GM12875 (cell line): Measurements from ENCODE around the gene SERINC3.

Experiments used
- H3K4me3 ChIP-seq: one replicate; pipeline ENCODE4 v1.5.1; 2011; ENCODE audit warnings: low read depth, low read length, control low read depth
- CTCF ChIP-seq: IDR thresholded peaks from 2 replicates; pipeline ENCODE4 v1.5.1; 2011; ENCODE audit warnings: low read depth, mild to moderate bottlenecking, control low read depth, inconsistent platforms, low read length, moderate library complexity, borderline replicate concordance; ENCODE audit not compliant: insufficient read depth

The SERINC3 gene

GRCh38 chr20:44468044-44468782 is 53.7 kb downstream of the SERINC3 start:
- H3K4me3 ChIP-seq, result no peak overlapping the region
- no peak for TF ChIP-seq CTCF

- H3K4me3 ChIP-seq, result no peak overlapping the region
- no peak for TF ChIP-seq CTCF
Measured at GRCh38 chr20:44467289-44467883, 54.5 kb downstream of the SERINC3 start.

- TF ChIP-seq CTCF, result no peak
- H3K4me3 ChIP-seq, result no peak overlapping the region
Measured at GRCh38 chr20:44465001-44465560, 56.8 kb downstream of the SERINC3 start.

- H3K4me3 ChIP-seq, result no peak overlapping the region
- TF ChIP-seq CTCF, result no peak
Measured at GRCh38 chr20:44464514-44464913, 57.4 kb downstream of the SERINC3 start.

- H3K4me3 ChIP-seq, result no peak overlapping the region
Measured at GRCh38 chr20:44463466-44463865, 58.4 kb downstream of the SERINC3 start.

GRCh38 chr20:44461803-44462174 is 60.1 kb downstream of the SERINC3 start:
- no peak for TF ChIP-seq CTCF
- no peak overlapping the region for H3K4me3 ChIP-seq

More at GRCh38 chr20:44463466-44463865, 58.4 kb downstream of the SERINC3 start:
- no peak for TF ChIP-seq CTCF
